ENCODE data around the gene PRSS1.

DNA sequence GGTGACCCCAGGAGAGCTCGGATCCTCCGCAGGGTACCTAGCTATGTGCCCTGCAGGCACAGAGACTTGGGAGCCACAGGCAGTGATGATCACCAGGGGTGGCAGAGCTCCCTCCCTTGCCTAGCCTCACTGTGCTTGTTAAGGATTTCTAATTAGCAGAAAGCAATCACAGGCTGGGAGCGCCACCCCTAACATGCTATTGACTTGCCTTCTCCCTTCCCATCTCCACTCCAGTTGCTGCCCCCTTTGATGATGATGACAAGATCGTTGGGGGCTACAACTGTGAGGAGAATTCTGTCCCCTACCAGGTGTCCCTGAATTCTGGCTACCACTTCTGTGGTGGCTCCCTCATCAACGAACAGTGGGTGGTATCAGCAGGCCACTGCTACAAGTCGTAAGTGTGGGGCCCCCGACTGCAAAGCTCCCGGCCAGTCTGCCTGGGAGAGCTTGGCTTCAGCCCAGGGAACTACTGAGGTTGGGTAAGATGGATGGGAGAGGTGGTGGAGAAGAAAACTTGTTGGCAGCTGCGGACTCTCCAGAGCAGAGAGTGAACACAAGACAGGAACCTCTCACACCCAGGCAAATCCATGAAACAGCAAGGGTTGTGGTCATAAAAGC lies 1.2 kb downstream of the PRSS1 start:
- no peak for TF ChIP-seq CTCF (IDR thresholded peaks at IDR 0.05; ENCODE audit: borderline replicate concordance, extremely low read depth, low read length, poor library complexity, severe bottlenecking)
- TF ChIP-seq EZH2 (IDR thresholded peaks at IDR 0.05; ENCODE audit: borderline replicate concordance, low read depth, low read length, severe bottlenecking) = no peak
